ENCODE measurements around the gene CUEDC2.

CUEDC2 gene

GRCh38 chr10:102408728-102409603, 23.4 kb downstream of the CUEDC2 start:
- FAIRE-seq, result no peak

GRCh38 chr10:102408131-102408727, 24.1 kb downstream of the CUEDC2 start:
- no peak for FAIRE-seq

- FAIRE-seq, result no peak
Measured at GRCh38 chr10:102407425-102408130, 24.8 kb downstream of the CUEDC2 start.

- no peak for FAIRE-seq
Measured at GRCh38 chr10:102406815-102407214, 25.6 kb downstream of the CUEDC2 start.

GRCh38 chr10:102405632-102406031, 26.7 kb downstream of the CUEDC2 start:
- FAIRE-seq, result no peak

GRCh38 chr10:102405108-102405571, 27.2 kb downstream of the CUEDC2 start:
- FAIRE-seq, result no peak

GRCh38 chr10:102404361-102405107, 27.8 kb downstream of the CUEDC2 start:
- no peak for FAIRE-seq

GRCh38 chr10:102403115-102403514, 29.3 kb downstream of the CUEDC2 start:
- FAIRE-seq, result no peak

GRCh38 chr10:102402512-102402896, 29.9 kb downstream of the CUEDC2 start:
- no peak for FAIRE-seq

- FAIRE-seq, result no peak
Measured at GRCh38 chr10:102401735-102402511, 30.5 kb downstream of the CUEDC2 start.

- no peak for FAIRE-seq
Measured at GRCh38 chr10:102401342-102401654, 31.1 kb downstream of the CUEDC2 start.

GRCh38 chr10:102400598-102401341, 31.6 kb downstream of the CUEDC2 start:
- no peak for FAIRE-seq

GRCh38 chr10:102400076-102400475, 32.3 kb downstream of the CUEDC2 start:
- FAIRE-seq, result no peak

GRCh38 chr10:102399217-102400021, 33.0 kb downstream of the CUEDC2 start:
- FAIRE-seq, result no peak

- no peak for FAIRE-seq
Measured at GRCh38 chr10:102398172-102399020, 34.0 kb downstream of the CUEDC2 start.

- no peak for FAIRE-seq
Measured at GRCh38 chr10:102397222-102398171, 34.9 kb downstream of the CUEDC2 start.

- FAIRE-seq, result no peak
Measured at GRCh38 chr10:102396730-102397151, 35.6 kb downstream of the CUEDC2 start.

GRCh38 chr10:102396317-102396650, 36.1 kb downstream of the CUEDC2 start:
- no peak for FAIRE-seq
